HepG2 (cell line): ENCODE results near the gene PLVAP. TPM values are rescaled to one million over a fixed set of nuclear protein-coding genes. Genes with fewer than 3 reads are reported as not detected.

Experiments
- CENPX ChIP-seq: sonication (generic); formaldehyde crosslinking; IDR thresholded peaks from 2 replicates; pipeline ENCODE4 v1.9.0; 2021; ENCODE audit warnings: mild to moderate bottlenecking, missing genetic modification reagents, moderate library complexity
- HMGXB4 ChIP-seq, 2 experiments: sonication (generic) in 1 of 2; formaldehyde crosslinking in 1 of 2; IDR thresholded peaks; 2 replicates each; pipeline versions ENCODE4 v1.4.0 to v1.6.1; 2018 to 2020; ENCODE audit warnings: missing genetic modification reagents in 2 of 2, borderline replicate concordance in 1 of 2, low read depth in 1 of 2, mild to moderate bottlenecking in 1 of 2, missing biosample characterization in 1 of 2
- MED8 ChIP-seq: sonication (generic); formaldehyde crosslinking; IDR thresholded peaks from 2 replicates; pipeline ENCODE4 v1.8.1; 2023; ENCODE audit warnings: mild to moderate bottlenecking, missing genetic modification reagents; ENCODE audit not compliant: insufficient replicate concordance
- MYC ChIP-seq: sonication (generic); formaldehyde crosslinking; IDR thresholded peaks from 2 replicates; pipeline ENCODE4 v1.9.0; 2021; ENCODE audit warnings: missing genetic modification reagents, borderline replicate concordance
- PHB2 ChIP-seq: fragments of 450-650 bp; IDR thresholded peaks from 2 replicates; pipeline ENCODE4 v1.6.1; 2018; ENCODE audit not compliant: partially characterized antibody
- PRPF4 ChIP-seq: fragments of 200-400 bp; formaldehyde crosslinking; IDR thresholded peaks from 2 replicates; pipeline ENCODE4 v1.6.1; 2016; ENCODE audit warnings: low read length, low read depth; ENCODE audit not compliant: poor library complexity, severe bottlenecking
- RAD51 ChIP-seq: fragments of 450-650 bp; IDR thresholded peaks from 2 replicates; pipeline ENCODE4 v1.6.1; 2016; ENCODE audit warnings: borderline replicate concordance
- RELA ChIP-seq: sonication (generic); formaldehyde crosslinking; IDR thresholded peaks from 2 replicates; pipeline ENCODE4 v1.4.0; 2020; ENCODE audit warnings: missing genetic modification reagents
- SMARCE1 ChIP-seq: fragments of 450-650 bp; IDR thresholded peaks from 2 replicates; pipeline ENCODE4 v1.6.1; 2017; ENCODE audit warnings: borderline replicate concordance
- ZNF20 ChIP-seq: sonication (generic); formaldehyde crosslinking; IDR thresholded peaks from 2 replicates; pipeline ENCODE4 v1.4.0; 2020; ENCODE audit warnings: mild to moderate bottlenecking, moderate library complexity, missing genetic modification reagents
- ZNF207 ChIP-seq: fragments of 450-650 bp; IDR thresholded peaks from 2 replicates; pipeline ENCODE4 v1.6.1; 2016; ENCODE audit warnings: antibody characterized with exemption, borderline replicate concordance
- ZNF317 ChIP-seq: sonication (generic); formaldehyde crosslinking; IDR thresholded peaks from 2 replicates; pipeline ENCODE4 v1.5.0; 2020; ENCODE audit warnings: mild to moderate bottlenecking, missing genetic modification reagents
- ZNF362 ChIP-seq: sonication (generic); formaldehyde crosslinking; IDR thresholded peaks from 2 replicates; pipeline ENCODE4 v1.4.0; 2020; ENCODE audit warnings: missing genetic modification reagents, mild to moderate bottlenecking, borderline replicate concordance
- ZNF597 ChIP-seq: sonication (generic); formaldehyde crosslinking; IDR thresholded peaks from 2 replicates; pipeline ENCODE4 v1.5.0; 2020; ENCODE audit warnings: missing genetic modification reagents
- ZNF607 ChIP-seq: sonication (generic); formaldehyde crosslinking; IDR thresholded peaks from 2 replicates; pipeline ENCODE4 v1.5.1; 2020; ENCODE audit warnings: missing genetic modification reagents, mild to moderate bottlenecking, borderline replicate concordance
- ZNF629 ChIP-seq: sonication (generic); formaldehyde crosslinking; conservative IDR thresholded peaks from 2 replicates; pipeline ENCODE4 v1.5.0; 2020; ENCODE audit warnings: missing genetic modification reagents
- ZNF75D ChIP-seq: sonication (generic); formaldehyde crosslinking; IDR thresholded peaks from 2 replicates; pipeline ENCODE4 v1.8.1; 2023; ENCODE audit warnings: missing genetic modification reagents, mild to moderate bottlenecking, borderline replicate concordance
- ZNF775 ChIP-seq: sonication (generic); formaldehyde crosslinking; IDR thresholded peaks from 2 replicates; pipeline ENCODE4 v1.4.0; 2020; ENCODE audit warnings: missing genetic modification reagents, mild to moderate bottlenecking, moderate library complexity, borderline replicate concordance
- polyA plus RNA-seq, 8 experiments: library from polyadenylated mRNA; depleted of rRNA in 3 of 8; stranded (reverse) in 7 of 8; unstranded in 1 of 8; fragments of >200 nt; fragmentation: Illumina TruSeq in 4 of 8; extraction: Trizol in 4 of 8; gene quantifications; 2 replicates each; pipeline versions ENCODE4 v1.2.1 to v1.2.3, GENCODE V29; 2011 to 2016; ENCODE audit warnings: low read depth in 4 of 8, missing spikeins in 1 of 8, mixed read lengths in 1 of 8; ENCODE audit not compliant: insufficient read depth in 1 of 8
- total RNA-seq, 5 experiments: library from RNA; depleted of rRNA; stranded (reverse); fragments of >200 nt; fragmentation: Illumina TruSeq; extraction: Trizol; gene quantifications; 2 replicates each; pipeline ENCODE4 v1.2.3, GENCODE V29; 2016; ENCODE audit warnings: low read depth in 1 of 5
- TF ChIP-seq, protein P1 (sequence below): sonication (generic); formaldehyde crosslinking; IDR thresholded peaks from 2 replicates; pipeline ENCODE4 v1.9.0; 2021; ENCODE audit warnings: missing genetic modification reagents, mild to moderate bottlenecking, borderline replicate concordance
- TF ChIP-seq, protein P2 (sequence below): sonication (generic); formaldehyde crosslinking; IDR thresholded peaks from 2 replicates; pipeline ENCODE4 v1.5.0; 2020; ENCODE audit warnings: missing genetic modification reagents, mild to moderate bottlenecking, borderline replicate concordance
- TF ChIP-seq, protein P3 (sequence below): sonication (generic); formaldehyde crosslinking; IDR thresholded peaks from 2 replicates; pipeline ENCODE4 v1.8.1; 2023; ENCODE audit warnings: mild to moderate bottlenecking, moderate library complexity, missing genetic modification reagents

PLVAP gene
- total and polyA plus RNA-seq, 2 of the 13 experiments (the other 11 are each of a cell fraction or from before 2014, with no cell fraction given), result 0.26 TPM; not detected in 1

GRCh38 chr19:17305517-17306284, 71.4 kb downstream of the PLVAP start, which contains the start of gene MRPL34 (continued):
- TF ChIP-seq HMGXB4 (CRISPR knock-in tag; IDR thresholded peaks at IDR 0.05; ENCODE audit: borderline replicate concordance in 1 of 2, low read depth in 1 of 2) (peak; percentile 72 to 89), RAD51 (no peak), ZNF629 (no peak), ZNF75D (CRISPR knock-in tag) (no peak), PRPF4 (no peak), ZNF207 (no peak), PHB2 (no peak), ZNF607 (CRISPR knock-in tag) (0 out of 2 replicates have a peak, but pooled peaks have one; percentile 9), ZNF775 (CRISPR knock-in tag) (peak; percentile 57; the same call in 1 of the 2 replicates), SMARCE1 (no peak), MED8 (CRISPR knock-in tag) (no peak), ZNF20 (CRISPR knock-in tag) (no peak), ZNF597 (CRISPR knock-in tag) (no peak), RELA (CRISPR knock-in tag) (peak; percentile 36; the same call in 1 of the 2 replicates), ZNF317 (peak; percentile 13; the same call in 1 of the 2 replicates), MYC (CRISPR knock-in tag) (no peak; the same call in none of the 2 replicates), CENPX (CRISPR knock-in tag) (no peak), ZNF362 (CRISPR knock-in tag) (no peak)
- TF ChIP-seq, protein P1, sequence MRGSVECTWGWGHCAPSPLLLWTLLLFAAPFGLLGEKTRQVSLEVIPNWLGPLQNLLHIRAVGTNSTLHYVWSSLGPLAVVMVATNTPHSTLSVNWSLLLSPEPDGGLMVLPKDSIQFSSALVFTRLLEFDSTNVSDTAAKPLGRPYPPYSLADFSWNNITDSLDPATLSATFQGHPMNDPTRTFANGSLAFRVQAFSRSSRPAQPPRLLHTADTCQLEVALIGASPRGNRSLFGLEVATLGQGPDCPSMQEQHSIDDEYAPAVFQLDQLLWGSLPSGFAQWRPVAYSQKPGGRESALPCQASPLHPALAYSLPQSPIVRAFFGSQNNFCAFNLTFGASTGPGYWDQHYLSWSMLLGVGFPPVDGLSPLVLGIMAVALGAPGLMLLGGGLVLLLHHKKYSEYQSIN, result no peak
- TF ChIP-seq, protein P2, sequence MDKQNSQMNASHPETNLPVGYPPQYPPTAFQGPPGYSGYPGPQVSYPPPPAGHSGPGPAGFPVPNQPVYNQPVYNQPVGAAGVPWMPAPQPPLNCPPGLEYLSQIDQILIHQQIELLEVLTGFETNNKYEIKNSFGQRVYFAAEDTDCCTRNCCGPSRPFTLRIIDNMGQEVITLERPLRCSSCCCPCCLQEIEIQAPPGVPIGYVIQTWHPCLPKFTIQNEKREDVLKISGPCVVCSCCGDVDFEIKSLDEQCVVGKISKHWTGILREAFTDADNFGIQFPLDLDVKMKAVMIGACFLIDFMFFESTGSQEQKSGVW, result no peak
- TF ChIP-seq, protein P3, sequence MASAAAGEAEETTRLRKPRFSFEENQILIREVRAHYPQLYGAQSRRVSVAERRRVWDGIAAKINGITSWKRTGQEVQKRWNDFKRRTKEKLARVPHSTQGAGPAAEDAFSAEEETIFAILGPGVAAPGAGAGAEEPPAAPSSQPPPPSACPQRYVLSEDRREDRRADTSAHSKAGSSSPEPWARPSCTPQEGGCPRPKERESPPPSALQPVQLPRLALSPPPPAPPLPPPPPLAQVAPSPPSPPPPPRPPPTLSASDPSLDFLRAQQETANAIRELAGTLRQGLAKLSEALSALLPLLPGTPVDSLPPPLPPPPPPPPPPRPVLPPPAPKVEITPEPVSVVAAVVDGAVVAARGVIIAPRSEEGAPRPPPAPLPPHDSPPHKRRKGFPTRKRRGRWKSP, result peak; percentile 75; the same call in 1 of the 2 replicates
